Endodermal cell (in vitro differentiated cells): ENCODE results near the gene FAM72B. TPM values are rescaled to one million over a fixed set of nuclear protein-coding genes. Genes with fewer than 3 reads are reported as not detected.
"Not testable (repeated sequence)": the region's sequence is repeated elsewhere in the genome, so short reads cannot be mapped to it uniquely, and the experiment has no call there.

ENCODE experiments used
- DNase-seq: peaks from one replicate; pipeline ENCODE4 v3.0.0-alpha.2; 2017
- H3K27ac ChIP-seq: 2 replicates; pipeline ENCODE4 v1.5.1; 2013; ENCODE audit warnings: mild to moderate bottlenecking, low read depth, low read length, moderate library complexity
- H3K27me3 ChIP-seq: 2 replicates; pipeline ENCODE4 v1.6.1; 2013; ENCODE audit warnings: mild to moderate bottlenecking, low read length, moderate library complexity; ENCODE audit not compliant: insufficient read depth, control insufficient read depth, poor library complexity, severe bottlenecking
- H3K36me3 ChIP-seq: 2 replicates; pipeline ENCODE4 v1.7.0; 2013; ENCODE audit warnings: mild to moderate bottlenecking, low read length, moderate library complexity; ENCODE audit not compliant: control insufficient read depth, insufficient read depth
- H3K4me1 ChIP-seq: one replicate; pipeline ENCODE4 v1.7.0; 2013; ENCODE audit warnings: low read length; ENCODE audit not compliant: control insufficient read depth, insufficient read depth
- H3K4me3 ChIP-seq: 2 replicates; pipeline ENCODE4 v1.5.1; 2013; ENCODE audit warnings: mild to moderate bottlenecking, low read length, moderate library complexity
- H3K9ac ChIP-seq: 2 replicates; pipeline ENCODE4 v1.6.1; 2013; ENCODE audit warnings: mild to moderate bottlenecking, low read length, moderate library complexity; ENCODE audit not compliant: poor library complexity, severe bottlenecking; ENCODE audit errors: extremely low read depth
- H3K9me3 ChIP-seq: 2 replicates; pipeline ENCODE4 v1.6.1; 2013; ENCODE audit warnings: mild to moderate bottlenecking, low read length, moderate library complexity; ENCODE audit not compliant: control insufficient read depth
- H3K27ac Mint-ChIP-seq: 2 replicates; pipeline ENCODE4 v1.8.0; 2020; ENCODE audit warnings: mixed read lengths
- H3K27me3 Mint-ChIP-seq: 2 replicates; pipeline ENCODE4 v1.8.0; 2021; ENCODE audit warnings: mild to moderate bottlenecking, mixed read lengths; ENCODE audit not compliant: insufficient read depth
- H3K36me3 Mint-ChIP-seq: 2 replicates; pipeline ENCODE4 v1.8.0; 2020; ENCODE audit warnings: low read depth, mixed read lengths
- H3K4me1 Mint-ChIP-seq: 2 replicates; pipeline ENCODE4 v1.8.0; 2020; ENCODE audit warnings: mixed read lengths
- H3K4me3 Mint-ChIP-seq: 2 replicates; pipeline ENCODE4 v1.8.0; 2020; ENCODE audit warnings: mild to moderate bottlenecking, moderate library complexity, mixed read lengths
- H3K9me3 Mint-ChIP-seq: 2 replicates; pipeline ENCODE4 v1.8.0; 2020; ENCODE audit warnings: mild to moderate bottlenecking, mixed read lengths
- WGBS, 2 experiments: methylation state at CpG; one replicate each; pipeline versions ENCODE4 v1.1.5 to v1.1.7; 2013; ENCODE audit warnings: missing lambda C conversion rate in 2 of 2, mixed read lengths in 1 of 2; ENCODE audit not compliant: insufficient coverage in 1 of 2, insufficient read length in 1 of 2; 5-methylcytosine and 5-hydroxymethylcytosine counted together
- total RNA-seq, 2 donors: library from RNA; stranded (reverse); fragmentation: NEBNext Ultra II Directional in 1 of 2; extraction: Animal tissue kit (Norgen Biotek cat#: 25700) in 1 of 2; gene quantifications; 2 replicates in 1 of 2; 3 replicates in 1 of 2; pipeline ENCODE4 v1.2.1, GENCODE V29; 2021

The FAM72B gene
- total RNA-seq, 2 donors from 2014 or later: 7.0 to 14.1 TPM

- not testable (repeated sequence) for H3K27me3 ChIP-seq, H3K4me3 ChIP-seq, H3K27ac Mint-ChIP-seq, H3K27me3 Mint-ChIP-seq, H3K27ac ChIP-seq, H3K36me3 Mint-ChIP-seq, H3K9ac ChIP-seq, H3K36me3 ChIP-seq, H3K4me3 Mint-ChIP-seq, H3K9me3 Mint-ChIP-seq, H3K9me3 ChIP-seq, DNase-seq, H3K4me1 Mint-ChIP-seq, H3K4me1 ChIP-seq
- WGBS, 2 experiments: no CpG with 5 or more reads among the region's 1 CpG
Observed at GRCh38 chr1:121131494-121131893, 52.6 kb downstream of the FAM72B start.

- WGBS, 2 experiments: 60% methylated on average over 1 of the region's 20 CpGs; no CpG with 5 or more reads in 1 of the 2 experiments
- not testable (repeated sequence) for H3K9me3 ChIP-seq, H3K4me1 Mint-ChIP-seq, H3K9ac ChIP-seq, H3K27me3 Mint-ChIP-seq, H3K4me1 ChIP-seq, H3K27me3 ChIP-seq, H3K36me3 Mint-ChIP-seq, H3K4me3 ChIP-seq, H3K27ac ChIP-seq, H3K4me3 Mint-ChIP-seq, H3K9me3 Mint-ChIP-seq, DNase-seq, H3K36me3 ChIP-seq, H3K27ac Mint-ChIP-seq
Observed at GRCh38 chr1:121118480-121118824, 65.7 kb downstream of the FAM72B start.

Other genes with a start within 250 kb of the FAM72B start
- 10 to 100 TPM; 42.4 to 56.0 TPM for gene SRGAP2C, start 635 bp upstream of the FAM72B start, total RNA-seq